ENCODE data around the gene CXorf49.
A peak's percentile ranks its signal among the peaks of the same experiment; 100 is the strongest.
"Not testable (repeated sequence)": the region's sequence is repeated elsewhere in the genome, so short reads cannot be mapped to it uniquely, and the experiment has no call there.

Gene CXorf49

GRCh38 chrX:71671043-71671780 is 46.9 kb downstream of the CXorf49 start:
- DNase-seq = peak; percentile 8

GRCh38 chrX:71669947-71670346 is 48.1 kb downstream of the CXorf49 start:
- not testable (repeated sequence) for DNase-seq

- no peak for DNase-seq
These were observed 48.6 kb downstream of the CXorf49 start for GRCh38 chrX:71669492-71669891.

- no peak for DNase-seq
These were observed 49.9 kb downstream of the CXorf49 start for GRCh38 chrX:71668248-71668595.

- DNase-seq = no peak
These were observed 50.5 kb downstream of the CXorf49 start, which contains the start of gene LOC101059915 for GRCh38 chrX:71667328-71668247. Gene LOC101059915, plus strand, starts transcription at chrX:71667546.

GRCh38 chrX:71666240-71667223 is 51.6 kb downstream of the CXorf49 start:
- no peak for DNase-seq

GRCh38 chrX:71665747-71666146 is 52.3 kb downstream of the CXorf49 start:
- DNase-seq = no peak

- DNase-seq = no peak
These were observed 53.1 kb downstream of the CXorf49 start for GRCh38 chrX:71664889-71665491.

Measured in CD4-positive, alpha-beta T cell treated with Interleukin-4 for 4 hours (primary cell).